Progenitor cell of endocrine pancreas (in vitro differentiated cells): ENCODE measurements around the gene C16orf89. TPM values are rescaled to one million over a fixed set of nuclear protein-coding genes. Genes with fewer than 3 reads are reported as not detected.

Source experiments
- DNase-seq: peaks from one replicate; pipeline ENCODE4 v3.0.0; 2021; ENCODE audit warnings: low spot score; ENCODE audit not compliant: unreplicated experiment
- H3K27ac Mint-ChIP-seq: 2 replicates; pipeline ENCODE4 v1.8.0; 2021; ENCODE audit warnings: mild to moderate bottlenecking, moderate library complexity, mixed read lengths
- H3K27me3 Mint-ChIP-seq: 2 replicates; pipeline ENCODE4 v1.8.0; 2021; ENCODE audit warnings: mixed read lengths
- H3K36me3 Mint-ChIP-seq: 2 replicates; pipeline ENCODE4 v1.8.0; 2022; ENCODE audit warnings: mixed read lengths; ENCODE audit not compliant: insufficient read depth
- H3K4me1 Mint-ChIP-seq: 2 replicates; pipeline ENCODE4 v1.8.0; 2021; ENCODE audit warnings: low read depth, mixed read lengths
- H3K4me3 Mint-ChIP-seq: 2 replicates; pipeline ENCODE4 v1.8.0; 2021; ENCODE audit warnings: low read depth, mild to moderate bottlenecking, moderate library complexity, mixed read lengths
- H3K9me3 Mint-ChIP-seq: 2 replicates; pipeline ENCODE4 v1.8.0; 2021; ENCODE audit warnings: low read depth, mixed read lengths
- total RNA-seq: library from RNA; stranded (reverse); gene quantifications from 2 replicates; pipeline ENCODE4 v1.2.1, GENCODE V29; 2021
- TF ChIP-seq, protein P1 (sequence below): fragments of 200-600 bp; sonication (generic); IDR thresholded peaks from one replicate; pipeline ENCODE4 v1.5.0; 2021; ENCODE audit warnings: antibody characterized with exemption, mild to moderate bottlenecking; ENCODE audit not compliant: unreplicated experiment

C16orf89 gene
- total RNA-seq, 1 donor from 2014 or later: not detected

DNA sequence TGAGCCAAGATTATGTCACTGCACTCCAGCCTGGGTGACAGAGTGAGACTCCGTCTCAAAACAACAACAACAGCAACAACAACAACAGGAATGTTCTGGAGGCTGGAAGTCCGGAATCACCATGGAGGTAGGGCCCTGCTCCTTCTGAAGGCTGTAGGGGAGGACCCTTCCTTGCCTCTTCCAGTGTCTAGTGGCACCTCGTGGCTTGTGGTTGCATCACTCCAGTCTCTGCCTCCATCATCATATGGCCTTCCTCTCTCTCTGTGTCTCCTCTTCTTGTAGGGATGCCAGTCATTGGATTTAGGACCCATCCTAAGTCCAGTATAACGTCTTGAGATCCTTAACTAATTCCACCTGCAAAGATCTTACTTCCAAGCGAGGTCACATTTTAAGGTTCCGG, 46.0 kb downstream of the C16orf89 start:
- no peak overlapping the region for H3K27ac Mint-ChIP-seq
- no peaks in the 10 kb centered on the region for H3K36me3 Mint-ChIP-seq
- no peaks in the 10 kb centered on the region for H3K9me3 Mint-ChIP-seq
- DNase-seq: no peak
- H3K27me3 Mint-ChIP-seq: peaks cover 3% of the 10 kb centered on the region
- H3K4me1 Mint-ChIP-seq: peaks cover 3% of the 10 kb centered on the region
- no peak overlapping the region for H3K4me3 Mint-ChIP-seq
- TF ChIP-seq, protein P1, sequence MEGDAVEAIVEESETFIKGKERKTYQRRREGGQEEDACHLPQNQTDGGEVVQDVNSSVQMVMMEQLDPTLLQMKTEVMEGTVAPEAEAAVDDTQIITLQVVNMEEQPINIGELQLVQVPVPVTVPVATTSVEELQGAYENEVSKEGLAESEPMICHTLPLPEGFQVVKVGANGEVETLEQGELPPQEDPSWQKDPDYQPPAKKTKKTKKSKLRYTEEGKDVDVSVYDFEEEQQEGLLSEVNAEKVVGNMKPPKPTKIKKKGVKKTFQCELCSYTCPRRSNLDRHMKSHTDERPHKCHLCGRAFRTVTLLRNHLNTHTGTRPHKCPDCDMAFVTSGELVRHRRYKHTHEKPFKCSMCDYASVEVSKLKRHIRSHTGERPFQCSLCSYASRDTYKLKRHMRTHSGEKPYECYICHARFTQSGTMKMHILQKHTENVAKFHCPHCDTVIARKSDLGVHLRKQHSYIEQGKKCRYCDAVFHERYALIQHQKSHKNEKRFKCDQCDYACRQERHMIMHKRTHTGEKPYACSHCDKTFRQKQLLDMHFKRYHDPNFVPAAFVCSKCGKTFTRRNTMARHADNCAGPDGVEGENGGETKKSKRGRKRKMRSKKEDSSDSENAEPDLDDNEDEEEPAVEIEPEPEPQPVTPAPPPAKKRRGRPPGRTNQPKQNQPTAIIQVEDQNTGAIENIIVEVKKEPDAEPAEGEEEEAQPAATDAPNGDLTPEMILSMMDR: no peak

DNA sequence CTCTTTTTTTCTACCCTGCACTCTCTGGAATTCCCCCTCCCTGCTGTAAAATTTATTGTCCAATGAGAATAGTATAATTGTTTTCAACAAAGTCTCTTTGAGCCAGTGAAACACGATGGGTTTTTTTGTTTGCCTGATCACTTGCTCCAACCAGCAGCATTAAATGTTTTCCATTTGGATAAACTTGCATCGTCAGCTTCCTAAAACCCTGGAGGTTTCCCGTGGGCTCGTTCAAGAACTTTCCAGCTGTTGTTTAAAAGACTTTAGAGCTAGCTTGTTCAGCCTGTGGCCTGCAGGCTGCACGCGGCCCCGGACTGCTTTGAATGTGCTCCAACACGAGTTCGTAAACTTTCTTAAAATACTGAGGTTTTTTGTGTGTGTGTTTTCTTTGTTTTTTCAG, 47.0 kb downstream of the C16orf89 start:
- TF ChIP-seq, protein P1: no peak
- DNase-seq: no peak
- Mint-ChIP-seq H3K4me1 (peaks cover 3% of the 10 kb centered on the region), H3K27me3 (peaks cover 3% of the 10 kb centered on the region), H3K4me3 (no peak overlapping the region), H3K36me3 (no peaks in the 10 kb centered on the region), H3K27ac (no peak overlapping the region), H3K9me3 (no peaks in the 10 kb centered on the region)

DNA sequence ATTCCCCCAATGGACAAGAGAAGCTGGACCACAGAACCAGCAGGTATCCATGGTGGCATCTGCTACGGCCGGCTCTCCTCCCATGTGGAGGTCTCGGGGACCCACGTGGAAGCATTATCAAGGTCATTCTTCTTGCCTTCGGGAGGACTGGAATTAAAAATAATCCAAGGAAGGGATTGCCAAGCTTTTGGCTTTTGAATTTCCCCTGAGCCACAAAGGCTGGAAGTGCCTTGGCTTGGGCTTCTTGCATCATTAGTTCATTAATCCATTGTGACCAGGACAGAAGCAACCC, 48.1 kb downstream of the C16orf89 start:
- H3K4me3 Mint-ChIP-seq: no peak overlapping the region
- TF ChIP-seq, protein P1: no peak
- H3K27ac Mint-ChIP-seq: no peak overlapping the region
- H3K27me3 Mint-ChIP-seq: peaks cover 3% of the 10 kb centered on the region
- no peak for DNase-seq
- no peaks in the 10 kb centered on the region for H3K36me3 Mint-ChIP-seq
- no peaks in the 10 kb centered on the region for H3K9me3 Mint-ChIP-seq
- H3K4me1 Mint-ChIP-seq: no peaks in the 10 kb centered on the region

DNA sequence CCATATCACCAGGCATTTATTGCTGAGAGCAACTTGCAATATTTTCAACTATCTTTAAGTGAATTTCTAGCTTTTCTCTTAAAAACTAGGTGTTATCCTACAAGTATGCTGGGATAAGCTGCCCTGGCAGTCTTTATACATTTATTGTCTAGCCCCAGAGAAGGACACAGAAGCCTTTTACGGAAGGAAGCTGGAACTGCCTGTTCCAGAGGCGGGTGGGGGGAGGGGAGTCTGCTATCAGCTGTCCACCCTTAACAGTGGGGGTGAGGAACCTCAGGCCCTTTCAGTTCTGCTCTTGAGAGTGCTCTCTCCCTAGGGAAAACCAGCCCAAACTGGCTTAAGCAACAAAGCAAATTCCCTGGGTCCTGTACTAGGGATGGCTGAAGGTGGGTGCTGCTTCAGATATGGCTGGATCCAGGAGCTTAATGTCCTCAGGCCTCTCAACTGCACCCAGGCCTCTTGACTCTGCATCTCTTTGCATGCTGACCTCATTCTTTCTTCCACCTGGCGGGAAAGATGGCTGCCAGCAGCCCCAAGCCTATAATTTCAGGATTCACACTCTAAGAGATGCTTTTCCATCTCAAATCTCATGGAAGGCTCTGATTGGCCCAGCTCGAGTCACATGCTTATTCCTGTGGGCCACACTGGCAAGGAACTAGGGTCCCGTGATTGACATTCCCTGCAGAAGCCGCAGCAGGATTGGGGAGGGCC, 48.6 kb downstream of the C16orf89 start:
- DNase-seq: no peak
- no peak overlapping the region for H3K4me3 Mint-ChIP-seq

DNA sequence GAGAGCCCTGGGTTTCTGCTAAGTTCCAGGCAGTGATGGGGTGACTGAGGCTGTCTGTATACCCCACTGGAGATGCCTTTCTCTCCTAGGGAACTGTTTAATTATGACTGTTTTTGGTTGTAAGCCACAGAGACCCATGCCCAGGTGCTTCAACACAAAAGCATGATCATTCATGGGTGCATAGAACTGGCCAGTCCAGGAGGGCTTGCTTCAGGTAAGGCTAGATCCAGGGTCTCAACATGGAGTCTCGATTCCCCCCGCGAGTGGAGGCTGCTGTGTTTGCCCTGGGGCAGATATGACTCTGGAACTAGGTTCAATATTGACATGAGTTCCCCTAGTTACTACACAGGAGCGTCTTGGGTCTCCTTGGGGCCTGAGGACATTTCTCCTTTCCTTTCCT, 49.9 kb downstream of the C16orf89 start:
- Mint-ChIP-seq H3K27ac (no peak overlapping the region), H3K4me1 (no peaks in the 10 kb centered on the region), H3K36me3 (no peaks in the 10 kb centered on the region), H3K9me3 (no peaks in the 10 kb centered on the region), H3K4me3 (no peak overlapping the region), H3K27me3 (peaks cover 9% of the 10 kb centered on the region)
- TF ChIP-seq, protein P1: no peak
- DNase-seq: no peak

More for the DNA sequence above, 48.6 kb downstream of the C16orf89 start:
- Mint-ChIP-seq H3K27me3 (peaks cover 3% of the 10 kb centered on the region), H3K36me3 (no peaks in the 10 kb centered on the region), H3K4me1 (no peaks in the 10 kb centered on the region), H3K27ac (no peak overlapping the region), H3K9me3 (no peaks in the 10 kb centered on the region)
- TF ChIP-seq, protein P1: no peak
